Measurements from ENCODE around the gene CISTR.
A peak's percentile ranks its signal among the peaks of the same experiment; 100 is the strongest.

CISTR gene

GRCh38 chr12:53748072-53748840 lies 3.5 kb downstream of the CISTR start:
- Histone ChIP-seq H3K27me3 (ENCODE audit: insufficient read depth, poor library complexity, severe bottlenecking) (peaks cover 46% of the 10 kb centered on the region), H3K27ac (replicated peaks) (no peak overlapping the region), H3K4me3 (replicated peaks; ENCODE audit: insufficient read depth, low read length) (no peak overlapping the region)
- TF ChIP-seq CTCF (IDR thresholded peaks at IDR 0.05; ENCODE audit: insufficient read depth, low read length), result no peak
- TF ChIP-seq GABPA (IDR thresholded peaks at IDR 0.05; ENCODE audit: low read depth), result no peak
- TF ChIP-seq REST (IDR thresholded peaks at IDR 0.05; ENCODE audit: insufficient replicate concordance, low read depth), result no peak
- no peak for TF ChIP-seq SPI1 (IDR thresholded peaks at IDR 0.05; ENCODE audit: borderline replicate concordance, low read depth)
- TF ChIP-seq POLR2AphosphoS5 (IDR thresholded peaks at IDR 0.05; ENCODE audit: low read depth), result no peak
- no peak for DNase-seq (ENCODE audit: low read depth in 1 of 2, low spot score in 1 of 2)

- no peak for DNase-seq (ENCODE audit: low read depth in 1 of 2, low spot score in 1 of 2)
- TF ChIP-seq POLR2AphosphoS5 (IDR thresholded peaks at IDR 0.05; ENCODE audit: low read depth) (no peak), SPI1 (IDR thresholded peaks at IDR 0.05; ENCODE audit: borderline replicate concordance, low read depth) (no peak), CTCF (IDR thresholded peaks at IDR 0.05; ENCODE audit: insufficient read depth, low read length) (no peak), GABPA (IDR thresholded peaks at IDR 0.05; ENCODE audit: low read depth) (no peak), REST (IDR thresholded peaks at IDR 0.05; ENCODE audit: insufficient replicate concordance, low read depth) (no peak)
- Histone ChIP-seq H3K4me3 (replicated peaks; ENCODE audit: insufficient read depth, low read length) (no peak overlapping the region), H3K27ac (replicated peaks) (no peak overlapping the region), H3K27me3 (ENCODE audit: insufficient read depth, poor library complexity, severe bottlenecking) (peaks cover 40% of the 10 kb centered on the region)
Observed at GRCh38 chr12:53747095-53747494, 4.7 kb downstream of the CISTR start.

- peaks cover 36% of the 10 kb centered on the region for H3K27me3 ChIP-seq (ENCODE audit: insufficient read depth, poor library complexity, severe bottlenecking)
Observed at GRCh38 chr12:53746592-53747092, 5.1 kb downstream of the CISTR start.

More at GRCh38 chr12:53746592-53747092, 5.1 kb downstream of the CISTR start:
- TF ChIP-seq SPI1 (IDR thresholded peaks at IDR 0.05; ENCODE audit: borderline replicate concordance, low read depth), result no peak
- TF ChIP-seq CTCF (IDR thresholded peaks at IDR 0.05; ENCODE audit: insufficient read depth, low read length), result peak; percentile 98
- Histone ChIP-seq H3K27ac (replicated peaks) (no peak overlapping the region), H3K4me3 (replicated peaks; ENCODE audit: insufficient read depth, low read length) (no peak overlapping the region)
- DNase-seq (ENCODE audit: low read depth in 1 of 2, low spot score in 1 of 2), result peak; percentile 64 to 85

Measured in HL-60 (cell line).